WTC11 (cell line): ENCODE results near the gene IFNGR2. TPM values are rescaled to one million over a fixed set of nuclear protein-coding genes. Genes with fewer than 3 reads are reported as not detected.

Experiments
- ATAC-seq: fragments of 200-7000 bp; cut with Tn5 transposase; 2 replicates; pipeline ENCODE4 v1.10.0; 2021; ENCODE audit warnings: mild to moderate bottlenecking, moderate library complexity
- CTCF ChIA-PET: fragments of 300-600 bp; sonication (Branson Sonifier 250); formaldehyde crosslinking; loops from one replicate; lab custom pipeline; 2021; ENCODE audit warnings: antibody characterized with exemption; lab: Charles Lee
- POLR2A ChIA-PET: fragments of 350-600 bp; sonication (Branson Sonifier 250); formaldehyde crosslinking; loops from one replicate; lab custom pipeline; 2021; ENCODE audit warnings: antibody characterized with exemption; lab: Charles Lee
- DNase-seq: peaks from one replicate; pipeline ENCODE4 v3.0.0; 2021; ENCODE audit warnings: low spot score
- H3K27ac Mint-ChIP-seq: 2 replicates; pipeline ENCODE4 v1.8.0; 2021; ENCODE audit warnings: mixed read lengths
- H3K27me3 Mint-ChIP-seq: 2 replicates; pipeline ENCODE4 v1.8.0; 2021; ENCODE audit warnings: low read depth, mild to moderate bottlenecking, moderate library complexity, mixed read lengths
- H3K36me3 Mint-ChIP-seq: 2 replicates; pipeline ENCODE4 v1.8.0; 2021; ENCODE audit warnings: mixed read lengths
- H3K4me1 Mint-ChIP-seq: 2 replicates; pipeline ENCODE4 v1.8.0; 2022; ENCODE audit warnings: mixed read lengths
- H3K4me3 Mint-ChIP-seq: 2 replicates; pipeline ENCODE4 v1.8.0; 2021; ENCODE audit warnings: mild to moderate bottlenecking, moderate library complexity, mixed read lengths
- H3K9me3 Mint-ChIP-seq: 2 replicates; pipeline ENCODE4 v1.8.0; 2021; ENCODE audit warnings: mixed read lengths
- ETV6 ChIP-seq: sonication (generic); formaldehyde crosslinking; IDR thresholded peaks from 2 replicates; pipeline ENCODE4 v1.8.1; 2022; ENCODE audit warnings: mild to moderate bottlenecking, missing genetic modification reagents
- FOXK1 ChIP-seq: sonication (generic); formaldehyde crosslinking; IDR thresholded peaks from 2 replicates; pipeline ENCODE4 v1.8.0; 2022; ENCODE audit warnings: mild to moderate bottlenecking, moderate library complexity, missing genetic modification reagents
- JAZF1 ChIP-seq: fragments of 250-450 bp; sonication (Bioruptor Pico); IDR thresholded peaks from 2 replicates; pipeline ENCODE4 v1.9.0; 2021; ENCODE audit warnings: moderate library complexity, mild to moderate bottlenecking, inconsistent platforms
- NFATC4 ChIP-seq: fragments of 250-450 bp; sonication (Bioruptor Pico); IDR thresholded peaks from 2 replicates; pipeline ENCODE4 v1.9.0; 2021; ENCODE audit warnings: mild to moderate bottlenecking
- NFE2L1 ChIP-seq: sonication (generic); formaldehyde crosslinking; IDR thresholded peaks from 2 replicates; pipeline ENCODE4 v1.8.1; 2023; ENCODE audit warnings: missing genetic modification reagents
- OVOL2 ChIP-seq: fragments of 250-450 bp; sonication (Bioruptor Pico); IDR thresholded peaks from 2 replicates; pipeline ENCODE4 v1.9.0; 2021; ENCODE audit warnings: mild to moderate bottlenecking, borderline replicate concordance
- RORB ChIP-seq: fragments of 250-450 bp; sonication (Bioruptor Pico); IDR thresholded peaks from 2 replicates; pipeline ENCODE4 v1.9.0; 2021; ENCODE audit warnings: mild to moderate bottlenecking
- ZNF138 ChIP-seq: sonication (generic); formaldehyde crosslinking; conservative IDR thresholded peaks from 2 replicates; pipeline ENCODE4 v1.8.1; 2022; ENCODE audit warnings: mild to moderate bottlenecking, moderate library complexity, missing genetic modification reagents
- ZNF232 ChIP-seq: sonication (generic); formaldehyde crosslinking; IDR thresholded peaks from 2 replicates; pipeline ENCODE4 v1.8.0; 2022; ENCODE audit warnings: mild to moderate bottlenecking, missing genetic modification reagents
- total RNA-seq: library from RNA; stranded (reverse); gene quantifications from 3 replicates; pipeline ENCODE4 v1.2.3, GENCODE V29; 2021
- TF ChIP-seq, protein P1 (sequence below): sonication (generic); formaldehyde crosslinking; conservative IDR thresholded peaks from 2 replicates; pipeline ENCODE4 v1.8.1; 2023; ENCODE audit warnings: mild to moderate bottlenecking, low read depth, missing genetic modification reagents, moderate library complexity
- TF ChIP-seq, protein P2 (sequence below): fragments of 250-450 bp; sonication (Bioruptor Pico); IDR thresholded peaks from 2 replicates; pipeline ENCODE4 v1.9.0; 2021; ENCODE audit warnings: mild to moderate bottlenecking
- TF ChIP-seq, protein P3 (sequence below): sonication (generic); formaldehyde crosslinking; conservative IDR thresholded peaks from 2 replicates; pipeline ENCODE4 v1.8.1; 2022; ENCODE audit warnings: mild to moderate bottlenecking, missing genetic modification reagents
- TF ChIP-seq, protein P4 (sequence below): sonication (generic); formaldehyde crosslinking; IDR thresholded peaks from 2 replicates; pipeline ENCODE4 v1.8.1; 2022; ENCODE audit warnings: mild to moderate bottlenecking, moderate library complexity, missing genetic modification reagents
- TF ChIP-seq, protein P5 (sequence below): sonication (generic); formaldehyde crosslinking; IDR thresholded peaks from 2 replicates; pipeline ENCODE4 v1.8.0; 2023; ENCODE audit warnings: missing genetic modification reagents
- TF ChIP-seq, protein P6 (sequence below): sonication (generic); formaldehyde crosslinking; IDR thresholded peaks from 2 replicates; pipeline ENCODE4 v1.8.0; 2022; ENCODE audit warnings: mild to moderate bottlenecking, missing genetic modification reagents
- TF ChIP-seq, protein P7 (sequence below): fragments of 250-450 bp; sonication (Bioruptor Pico); IDR thresholded peaks from 2 replicates; pipeline ENCODE4 v1.8.0; 2021; ENCODE audit warnings: mild to moderate bottlenecking
- TF ChIP-seq, protein P8 (sequence below): fragments of 250-450 bp; sonication (Bioruptor Pico); IDR thresholded peaks from 2 replicates; pipeline ENCODE4 v1.9.0; 2021; ENCODE audit warnings: moderate library complexity, mild to moderate bottlenecking, inconsistent platforms, borderline replicate concordance

Gene IFNGR2
- total RNA-seq, 1 experiment from 2014 or later, result 34.1 TPM

DNA sequence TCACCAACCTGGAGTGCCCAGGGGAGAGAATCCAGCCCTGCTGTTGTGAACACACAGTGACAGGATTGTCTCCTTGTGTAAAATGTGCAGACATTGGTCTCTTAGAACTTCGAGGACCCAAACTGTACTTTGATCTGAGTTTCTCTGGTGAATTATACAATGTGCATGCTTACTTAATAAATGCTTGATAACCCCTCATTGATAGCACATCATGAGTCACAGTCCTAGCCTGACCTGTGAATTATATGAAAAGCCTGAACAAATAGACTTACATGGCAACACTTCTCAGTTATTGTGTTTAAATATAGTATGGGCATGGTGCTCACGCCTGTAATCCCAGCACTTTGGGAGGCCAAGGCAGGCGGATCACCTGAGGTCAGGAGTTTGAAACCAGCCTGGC is 22.6 kb downstream of the IFNGR2 start (continued):
- TF ChIP-seq, protein P1, sequence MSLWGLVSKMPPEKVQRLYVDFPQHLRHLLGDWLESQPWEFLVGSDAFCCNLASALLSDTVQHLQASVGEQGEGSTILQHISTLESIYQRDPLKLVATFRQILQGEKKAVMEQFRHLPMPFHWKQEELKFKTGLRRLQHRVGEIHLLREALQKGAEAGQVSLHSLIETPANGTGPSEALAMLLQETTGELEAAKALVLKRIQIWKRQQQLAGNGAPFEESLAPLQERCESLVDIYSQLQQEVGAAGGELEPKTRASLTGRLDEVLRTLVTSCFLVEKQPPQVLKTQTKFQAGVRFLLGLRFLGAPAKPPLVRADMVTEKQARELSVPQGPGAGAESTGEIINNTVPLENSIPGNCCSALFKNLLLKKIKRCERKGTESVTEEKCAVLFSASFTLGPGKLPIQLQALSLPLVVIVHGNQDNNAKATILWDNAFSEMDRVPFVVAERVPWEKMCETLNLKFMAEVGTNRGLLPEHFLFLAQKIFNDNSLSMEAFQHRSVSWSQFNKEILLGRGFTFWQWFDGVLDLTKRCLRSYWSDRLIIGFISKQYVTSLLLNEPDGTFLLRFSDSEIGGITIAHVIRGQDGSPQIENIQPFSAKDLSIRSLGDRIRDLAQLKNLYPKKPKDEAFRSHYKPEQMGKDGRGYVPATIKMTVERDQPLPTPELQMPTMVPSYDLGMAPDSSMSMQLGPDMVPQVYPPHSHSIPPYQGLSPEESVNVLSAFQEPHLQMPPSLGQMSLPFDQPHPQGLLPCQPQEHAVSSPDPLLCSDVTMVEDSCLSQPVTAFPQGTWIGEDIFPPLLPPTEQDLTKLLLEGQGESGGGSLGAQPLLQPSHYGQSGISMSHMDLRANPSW (CRISPR knock-in tag), result no peak

DNA sequence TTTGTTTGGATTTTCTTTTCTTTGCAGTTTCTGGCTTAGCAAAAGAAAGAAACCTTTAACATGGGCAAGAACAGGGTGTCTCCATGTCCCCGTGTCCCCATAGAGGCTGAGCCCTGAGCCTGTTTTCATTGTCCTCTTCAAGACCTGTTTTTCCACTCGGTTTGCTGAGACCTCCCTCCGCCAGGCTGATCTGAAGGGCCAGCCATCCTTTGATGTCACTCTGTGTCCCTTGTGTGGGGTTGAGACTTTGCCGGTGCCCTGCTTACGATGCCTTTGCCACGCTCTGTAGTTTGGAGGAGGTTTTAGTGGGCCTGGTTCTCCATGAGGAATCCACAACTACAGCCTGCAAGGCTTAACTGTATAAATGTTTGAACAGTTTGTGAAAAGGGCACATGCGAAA is 23.8 kb downstream of the IFNGR2 start:
- H3K27me3 Mint-ChIP-seq, result no peaks in the 10 kb centered on the region
- POLR2A ChIA-PET, result interaction anchor here (0.6 to 0.7 kb wide), 2 partner anchors 166 to 198 kb away, joined by 3 to 11 read pairs; no protein-coding TSS in a partner anchor
- peak overlapping the region; percentile 37; the same call in 1 of the 2 replicates for H3K27ac Mint-ChIP-seq
- no peak overlapping the region for H3K4me3 Mint-ChIP-seq
- peaks cover 43% of the 10 kb centered on the region for H3K36me3 Mint-ChIP-seq
- CTCF ChIA-PET, result interaction anchor here (1.0 kb wide), 1 partner anchor 227 kb away, joined by 6 read pairs; no protein-coding TSS in a partner anchor
- no peak for ATAC-seq
- no peak for TF ChIP-seq ZNF232 (CRISPR knock-in tag)
- no peak for TF ChIP-seq OVOL2 (CRISPR knock-in tag)
- no peak for TF ChIP-seq FOXK1
- TF ChIP-seq, protein P2, sequence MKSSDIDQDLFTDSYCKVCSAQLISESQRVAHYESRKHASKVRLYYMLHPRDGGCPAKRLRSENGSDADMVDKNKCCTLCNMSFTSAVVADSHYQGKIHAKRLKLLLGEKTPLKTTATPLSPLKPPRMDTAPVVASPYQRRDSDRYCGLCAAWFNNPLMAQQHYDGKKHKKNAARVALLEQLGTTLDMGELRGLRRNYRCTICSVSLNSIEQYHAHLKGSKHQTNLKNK (CRISPR knock-in tag), result no peak
- no peak for TF ChIP-seq NFE2L1 (CRISPR knock-in tag)
- TF ChIP-seq JAZF1 (CRISPR knock-in tag), result no peak
- TF ChIP-seq ETV6 (CRISPR knock-in tag), result no peak
- TF ChIP-seq, protein P3, sequence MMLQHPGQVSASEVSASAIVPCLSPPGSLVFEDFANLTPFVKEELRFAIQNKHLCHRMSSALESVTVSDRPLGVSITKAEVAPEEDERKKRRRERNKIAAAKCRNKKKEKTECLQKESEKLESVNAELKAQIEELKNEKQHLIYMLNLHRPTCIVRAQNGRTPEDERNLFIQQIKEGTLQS (CRISPR knock-in tag), result no peak
- TF ChIP-seq RORB (CRISPR knock-in tag), result no peak
- TF ChIP-seq, protein P4, sequence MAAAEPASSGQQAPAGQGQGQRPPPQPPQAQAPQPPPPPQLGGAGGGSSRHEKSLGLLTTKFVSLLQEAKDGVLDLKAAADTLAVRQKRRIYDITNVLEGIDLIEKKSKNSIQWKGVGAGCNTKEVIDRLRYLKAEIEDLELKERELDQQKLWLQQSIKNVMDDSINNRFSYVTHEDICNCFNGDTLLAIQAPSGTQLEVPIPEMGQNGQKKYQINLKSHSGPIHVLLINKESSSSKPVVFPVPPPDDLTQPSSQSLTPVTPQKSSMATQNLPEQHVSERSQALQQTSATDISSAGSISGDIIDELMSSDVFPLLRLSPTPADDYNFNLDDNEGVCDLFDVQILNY, result no peak
- TF ChIP-seq, protein P5, sequence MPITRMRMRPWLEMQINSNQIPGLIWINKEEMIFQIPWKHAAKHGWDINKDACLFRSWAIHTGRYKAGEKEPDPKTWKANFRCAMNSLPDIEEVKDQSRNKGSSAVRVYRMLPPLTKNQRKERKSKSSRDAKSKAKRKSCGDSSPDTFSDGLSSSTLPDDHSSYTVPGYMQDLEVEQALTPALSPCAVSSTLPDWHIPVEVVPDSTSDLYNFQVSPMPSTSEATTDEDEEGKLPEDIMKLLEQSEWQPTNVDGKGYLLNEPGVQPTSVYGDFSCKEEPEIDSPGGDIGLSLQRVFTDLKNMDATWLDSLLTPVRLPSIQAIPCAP (CRISPR knock-in tag), result no peak
- TF ChIP-seq NFATC4 (CRISPR knock-in tag), result no peak
- TF ChIP-seq, protein P6, sequence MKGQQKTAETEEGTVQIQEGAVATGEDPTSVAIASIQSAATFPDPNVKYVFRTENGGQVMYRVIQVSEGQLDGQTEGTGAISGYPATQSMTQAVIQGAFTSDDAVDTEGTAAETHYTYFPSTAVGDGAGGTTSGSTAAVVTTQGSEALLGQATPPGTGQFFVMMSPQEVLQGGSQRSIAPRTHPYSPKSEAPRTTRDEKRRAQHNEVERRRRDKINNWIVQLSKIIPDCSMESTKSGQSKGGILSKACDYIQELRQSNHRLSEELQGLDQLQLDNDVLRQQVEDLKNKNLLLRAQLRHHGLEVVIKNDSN, result no peak
- no peak for TF ChIP-seq ZNF138 (CRISPR knock-in tag)
- TF ChIP-seq, protein P7, sequence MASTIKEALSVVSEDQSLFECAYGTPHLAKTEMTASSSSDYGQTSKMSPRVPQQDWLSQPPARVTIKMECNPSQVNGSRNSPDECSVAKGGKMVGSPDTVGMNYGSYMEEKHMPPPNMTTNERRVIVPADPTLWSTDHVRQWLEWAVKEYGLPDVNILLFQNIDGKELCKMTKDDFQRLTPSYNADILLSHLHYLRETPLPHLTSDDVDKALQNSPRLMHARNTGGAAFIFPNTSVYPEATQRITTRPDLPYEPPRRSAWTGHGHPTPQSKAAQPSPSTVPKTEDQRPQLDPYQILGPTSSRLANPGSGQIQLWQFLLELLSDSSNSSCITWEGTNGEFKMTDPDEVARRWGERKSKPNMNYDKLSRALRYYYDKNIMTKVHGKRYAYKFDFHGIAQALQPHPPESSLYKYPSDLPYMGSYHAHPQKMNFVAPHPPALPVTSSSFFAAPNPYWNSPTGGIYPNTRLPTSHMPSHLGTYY (CRISPR knock-in tag), result no peak
- TF ChIP-seq, protein P8, sequence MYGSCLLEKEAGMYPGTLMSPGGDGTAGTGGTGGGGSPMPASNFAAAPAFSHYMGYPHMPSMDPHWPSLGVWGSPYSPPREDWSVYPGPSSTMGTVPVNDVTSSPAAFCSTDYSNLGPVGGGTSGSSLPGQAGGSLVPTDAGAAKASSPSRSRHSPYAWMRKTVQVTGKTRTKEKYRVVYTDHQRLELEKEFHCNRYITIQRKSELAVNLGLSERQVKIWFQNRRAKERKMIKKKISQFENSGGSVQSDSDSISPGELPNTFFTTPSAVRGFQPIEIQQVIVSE, result no peak
- TF ChIP-seq, all 79 proteins: peak for 0
- DNase-seq, result no peak
- Mint-ChIP-seq H3K4me1 (no peaks in the 10 kb centered on the region), H3K9me3 (no peaks in the 10 kb centered on the region)
